ENCODE measurements around the gene CHTF18.
"Not testable (repeated sequence)": the region's sequence is repeated elsewhere in the genome, so short reads cannot be mapped to it uniquely, and the experiment has no call there.

The CHTF18 gene

GRCh38 chr16:776298-776697, 12.1 kb upstream of the CHTF18 start:
- DNase-seq (ENCODE audit: low spot score): not testable (repeated sequence)

- no peak for DNase-seq (ENCODE audit: low spot score)
These were observed 11.6 kb upstream of the CHTF18 start for GRCh38 chr16:776824-777223.

- no peak for DNase-seq (ENCODE audit: low spot score)
These were observed 10.6 kb upstream of the CHTF18 start for GRCh38 chr16:777826-778225.

- no peak for DNase-seq (ENCODE audit: low spot score)
These were observed 10.0 kb upstream of the CHTF18 start for GRCh38 chr16:778447-778846.

- no peak for DNase-seq (ENCODE audit: low spot score)
These were observed 9.4 kb upstream of the CHTF18 start for GRCh38 chr16:778909-779527.

GRCh38 chr16:779561-779960, 8.9 kb upstream of the CHTF18 start:
- DNase-seq (ENCODE audit: low spot score): no peak

GRCh38 chr16:780296-780695, 8.1 kb upstream of the CHTF18 start:
- no peak for DNase-seq (ENCODE audit: low spot score)

GRCh38 chr16:781346-782010, 6.9 kb upstream of the CHTF18 start:
- DNase-seq (ENCODE audit: low spot score): no peak

GRCh38 chr16:782258-782657, 6.2 kb upstream of the CHTF18 start:
- no peak for DNase-seq (ENCODE audit: low spot score)

GRCh38 chr16:782766-783403, 5.5 kb upstream of the CHTF18 start:
- DNase-seq (ENCODE audit: low spot score): no peak

GRCh38 chr16:783404-784161, 4.8 kb upstream of the CHTF18 start:
- no peak for DNase-seq (ENCODE audit: low spot score)

GRCh38 chr16:784431-784830, 4.0 kb upstream of the CHTF18 start:
- no peak for DNase-seq (ENCODE audit: low spot score)

- DNase-seq (ENCODE audit: low spot score): peak; percentile 71
These were observed 2.6 kb upstream of the CHTF18 start for GRCh38 chr16:785563-786535.

GRCh38 chr16:787321-787966, 976 bp upstream of the CHTF18 start:
- DNase-seq (ENCODE audit: low spot score): peak; percentile 44

GRCh38 chr16:787978-788398, 432 bp upstream of the CHTF18 start, which contains the start of gene RPUSD1:
Gene RPUSD1, minus strand, starts transcription at chr16:788381. Its CDS starts 644 bp downstream, at chr16:787737.
- DNase-seq (ENCODE audit: low spot score): no peak

GRCh38 chr16:789191-789850, 901 bp downstream of the CHTF18 start:
- no peak for DNase-seq (ENCODE audit: low spot score)

GRCh38 chr16:790086-790485, 1.7 kb downstream of the CHTF18 start:
- DNase-seq (ENCODE audit: low spot score): no peak

- no peak for DNase-seq (ENCODE audit: low spot score)
These were observed 2.7 kb downstream of the CHTF18 start for GRCh38 chr16:791131-791530.

- no peak for DNase-seq (ENCODE audit: low spot score)
These were observed 4.0 kb downstream of the CHTF18 start for GRCh38 chr16:792221-792995.

GRCh38 chr16:793414-793813, 5.0 kb downstream of the CHTF18 start:
- DNase-seq (ENCODE audit: low spot score): no peak

Data from NAMALWA (cell line).